GM19452 (cell line): ENCODE data around the gene KRTAP20-3.

Experiments used
- ATAC-seq: cut with Tn5 transposase; IDR thresholded peaks from one replicate; pipeline ENCODE4 v1.9.1; 2021; ENCODE audit not compliant: unreplicated experiment

Gene KRTAP20-3

DNA sequence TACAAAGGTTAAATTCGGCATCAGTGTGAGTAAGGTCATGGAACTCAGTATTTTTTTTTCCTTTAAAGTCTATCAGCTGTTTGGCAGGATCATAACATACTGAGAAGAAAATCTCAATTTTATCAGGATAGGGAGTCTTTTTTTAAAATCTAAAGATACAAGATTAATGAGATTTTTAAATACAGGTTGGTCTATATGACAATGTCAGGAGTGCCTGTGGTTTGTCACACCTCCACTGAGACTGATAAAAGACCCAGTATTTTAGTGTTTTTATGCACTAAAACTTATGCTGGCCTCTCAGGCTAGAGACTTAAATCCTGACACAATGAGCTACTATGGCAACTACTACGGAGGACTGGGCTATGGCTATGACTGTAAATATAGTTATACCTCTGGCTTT is at the start of gene KRTAP20-3:
Gene KRTAP20-3, plus strand, starts transcription at position 301 of the 400 bp plus-strand sequence.
- no peak for ATAC-seq

DNA sequence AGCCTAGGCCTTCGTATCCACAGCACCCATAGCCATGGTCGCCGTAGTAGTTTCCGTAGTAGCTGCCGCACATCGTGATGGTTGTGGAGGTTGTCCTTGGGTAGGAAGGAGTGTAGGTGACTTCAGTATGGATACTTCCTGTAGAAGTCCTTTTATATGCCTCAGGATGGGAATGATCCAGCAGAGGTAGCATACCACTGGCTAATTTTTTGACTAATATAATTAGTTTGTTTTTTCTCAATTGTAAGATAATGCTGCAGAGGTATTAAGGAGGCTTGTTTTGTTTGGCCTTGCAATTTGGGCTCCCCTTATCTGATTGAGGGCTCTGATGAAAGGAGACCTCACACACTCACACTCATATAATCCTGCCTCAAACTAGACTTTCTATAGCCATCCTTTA is 43.9 kb upstream of the KRTAP20-3 start, which contains the start of gene KRTAP6-2:
Gene KRTAP6-2, minus strand, starts transcription at position 101 of the 400 bp plus-strand sequence. Its CDS starts 28 bp downstream, at position 73.
- no peak for ATAC-seq

DNA sequence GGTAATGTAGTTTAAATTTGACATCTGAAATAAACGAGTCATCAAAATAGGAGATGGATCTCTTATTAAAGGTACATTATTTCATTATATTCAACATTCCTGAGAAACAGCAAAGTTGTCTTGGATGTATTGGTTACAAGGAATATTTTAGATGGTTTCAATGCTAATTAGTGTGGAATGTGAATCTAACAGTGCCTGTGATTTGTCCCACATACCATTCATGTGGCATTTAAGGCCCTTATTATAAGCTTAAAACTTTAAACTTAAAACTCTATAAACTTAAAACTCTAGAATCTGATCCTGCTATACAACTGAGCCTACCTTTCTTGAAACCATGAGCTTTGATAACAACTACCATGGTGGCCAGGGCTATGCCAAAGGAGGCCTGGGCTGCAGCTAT is 41.9 kb upstream of the KRTAP20-3 start, which contains the start of gene KRTAP22-1:
Gene KRTAP22-1, plus strand, starts transcription at position 301 of the 400 bp plus-strand sequence.
- ATAC-seq, result no peak

DNA sequence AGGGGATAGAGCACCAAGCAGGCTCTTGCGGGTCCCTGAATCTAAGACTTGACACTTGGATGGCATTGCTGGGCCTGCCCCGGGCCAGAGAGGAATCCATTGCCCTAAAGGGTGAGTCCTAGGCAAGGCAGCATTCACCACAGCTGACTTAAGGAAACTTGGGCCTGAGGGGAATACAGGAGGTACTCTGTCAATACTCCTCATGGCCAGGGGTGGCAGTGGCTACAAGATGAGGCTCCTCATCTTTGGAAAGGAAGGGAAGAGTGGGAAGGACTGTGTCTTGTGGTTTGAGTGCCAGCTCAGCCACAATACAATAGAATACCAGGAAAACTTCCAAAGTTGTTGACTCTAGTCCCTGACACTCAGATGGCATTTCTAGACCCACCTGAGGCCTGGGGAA is 36.7 kb upstream of the KRTAP20-3 start:
- ATAC-seq, result no peak

- no peak for ATAC-seq
Observed at GRCh38 chr21:30612132-30612531, 30.5 kb upstream of the KRTAP20-3 start.

- no peak for ATAC-seq
Observed at GRCh38 chr21:30613836-30614235, 28.8 kb upstream of the KRTAP20-3 start, which contains the start of gene KRTAP6-1. KRTAP6-1 (minus strand) TSS chr21:30613930; CDS start chr21:30613904, 26 bp downstream.

- no peak for ATAC-seq
Observed at GRCh38 chr21:30615199-30615598, 27.5 kb upstream of the KRTAP20-3 start.

GRCh38 chr21:30616125-30616524 is 26.5 kb upstream of the KRTAP20-3 start, which contains the start of gene KRTAP20-1:
KRTAP20-1 (plus strand) TSS chr21:30616425; CDS start chr21:30616455, 30 bp downstream.
- ATAC-seq, result no peak

GRCh38 chr21:30620080-30620479 is 22.6 kb upstream of the KRTAP20-3 start:
- no peak for ATAC-seq

DNA sequence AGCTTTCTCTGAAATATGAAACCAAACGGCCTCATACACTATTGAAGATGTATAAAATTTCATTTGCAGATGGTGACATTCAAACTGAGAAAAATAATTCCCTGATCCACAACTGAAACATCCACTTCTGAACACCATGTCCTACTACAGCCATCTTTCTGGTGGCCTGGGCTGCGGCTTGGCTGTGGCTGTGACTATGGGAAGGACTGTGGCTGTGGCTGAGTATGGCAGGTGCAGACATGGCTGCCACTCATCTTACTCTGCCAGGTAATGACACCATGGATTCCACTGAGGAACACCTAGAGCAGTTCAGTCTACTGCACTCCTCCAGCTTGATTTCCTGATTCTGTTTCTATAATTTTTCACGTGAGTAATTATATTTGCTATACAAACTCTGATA is 22.1 kb upstream of the KRTAP20-3 start, which contains the start of gene KRTAP20-4:
Gene KRTAP20-4, plus strand, starts transcription at position 106 of the 400 bp plus-strand sequence.
- no peak for ATAC-seq

- no peak for ATAC-seq
Observed at GRCh38 chr21:30623362-30623761, 19.3 kb upstream of the KRTAP20-3 start.

DNA sequence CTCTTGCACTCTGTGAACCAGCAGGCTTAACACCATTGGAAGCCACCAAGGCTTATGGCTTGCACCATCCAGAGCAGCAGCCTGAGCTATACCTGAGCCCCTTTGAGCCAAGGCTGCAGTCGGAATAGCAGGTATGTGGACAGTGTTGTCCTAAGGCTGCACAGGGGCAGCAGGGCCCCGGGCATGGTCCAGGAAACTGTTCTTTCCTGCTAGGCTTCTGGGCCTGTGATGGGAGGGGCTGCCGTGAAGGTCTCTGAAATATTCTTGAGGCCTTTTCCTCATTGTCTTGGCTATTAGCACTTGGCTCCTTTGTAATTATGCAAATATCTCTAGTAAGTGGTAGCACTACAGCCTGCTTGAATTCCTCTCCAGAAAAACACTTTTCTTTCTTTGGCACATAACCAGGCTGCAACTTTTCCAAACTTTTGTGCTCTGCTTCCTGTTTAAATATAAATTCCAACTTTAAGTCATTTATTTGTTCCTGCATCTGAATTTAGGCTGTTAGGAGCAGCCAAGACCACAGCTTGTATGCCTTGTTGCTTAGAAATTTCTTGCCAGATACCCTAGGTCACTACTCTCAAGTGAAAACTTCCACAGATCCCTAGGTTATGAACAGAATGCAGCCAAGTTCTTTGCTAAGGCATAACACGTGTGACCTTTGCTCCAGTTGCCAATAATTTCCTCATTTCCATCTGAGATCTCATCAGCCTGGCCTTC is 17.1 kb upstream of the KRTAP20-3 start:
- no peak for ATAC-seq

- no peak for ATAC-seq
Observed at GRCh38 chr21:30628109-30628508, 14.6 kb upstream of the KRTAP20-3 start.

- ATAC-seq, result no peak
Observed at GRCh38 chr21:30629200-30629599, 13.5 kb upstream of the KRTAP20-3 start.

DNA sequence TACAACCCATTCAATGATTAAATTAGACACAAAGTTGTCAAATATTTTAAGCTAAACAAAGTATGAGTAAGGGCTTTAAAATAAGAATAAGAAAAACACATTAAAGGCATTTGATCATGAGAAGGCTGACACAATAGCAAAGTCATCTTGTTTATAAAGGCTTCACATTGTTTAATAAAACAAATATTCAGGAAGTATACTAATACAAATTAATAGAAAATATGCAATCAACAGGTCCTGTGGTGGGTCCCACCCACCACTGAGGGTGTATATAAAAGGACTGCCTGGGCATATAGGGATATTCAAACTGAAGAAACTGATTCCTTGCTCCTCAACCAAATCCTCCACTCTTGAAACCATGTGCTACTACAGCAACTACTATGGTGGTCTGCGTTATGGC is 7.8 kb upstream of the KRTAP20-3 start, which contains the start of gene KRTAP20-2:
Gene KRTAP20-2, plus strand, starts transcription at position 301 of the 400 bp plus-strand sequence. Its CDS starts 58 bp downstream, at position 359.
- no peak for ATAC-seq

GRCh38 chr21:30638686-30639085 is 4.0 kb upstream of the KRTAP20-3 start:
- no peak for ATAC-seq

GRCh38 chr21:30646904-30647414 is 4.3 kb downstream of the KRTAP20-3 start:
- ATAC-seq, result no peak

DNA sequence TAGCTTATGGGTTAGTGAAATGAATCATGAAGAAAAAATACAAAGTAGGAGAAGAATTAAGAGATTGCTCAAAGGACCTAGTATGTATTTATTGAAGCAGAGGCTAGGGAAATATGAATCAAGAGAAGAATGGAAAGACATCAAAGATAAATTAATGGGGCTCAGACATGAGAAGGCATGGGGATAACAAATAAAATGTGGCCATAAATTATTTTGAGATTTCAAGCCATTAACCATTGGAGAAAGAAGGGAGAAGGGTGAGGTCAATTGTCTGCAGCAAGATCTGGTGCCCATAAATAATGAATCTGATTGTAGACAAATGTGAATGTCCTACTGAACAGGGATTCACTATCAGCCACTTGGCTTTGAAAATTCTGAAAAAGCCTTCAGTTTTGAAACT is 10.2 kb downstream of the KRTAP20-3 start:
- no peak for ATAC-seq

DNA sequence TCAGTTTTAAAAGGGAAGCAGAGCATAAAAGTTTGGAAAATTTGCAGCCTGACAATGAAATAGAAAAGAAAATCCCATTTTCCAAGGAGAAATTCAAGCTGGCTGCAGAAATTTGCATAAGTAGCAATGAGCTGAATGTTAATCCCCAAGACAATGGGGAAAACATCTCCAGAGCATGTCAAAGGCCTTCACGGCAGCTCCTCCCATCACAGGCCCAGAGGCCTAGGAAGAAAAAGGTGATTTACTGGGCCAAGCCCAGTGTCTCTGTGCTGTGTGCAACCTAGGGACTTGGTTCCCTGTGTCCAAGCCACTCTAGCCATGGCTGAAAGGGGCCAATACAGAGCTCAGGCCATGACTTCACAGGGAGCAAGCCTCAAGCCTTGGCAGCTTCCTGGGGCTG is 26.1 kb downstream of the KRTAP20-3 start:
- ATAC-seq, result no peak

DNA sequence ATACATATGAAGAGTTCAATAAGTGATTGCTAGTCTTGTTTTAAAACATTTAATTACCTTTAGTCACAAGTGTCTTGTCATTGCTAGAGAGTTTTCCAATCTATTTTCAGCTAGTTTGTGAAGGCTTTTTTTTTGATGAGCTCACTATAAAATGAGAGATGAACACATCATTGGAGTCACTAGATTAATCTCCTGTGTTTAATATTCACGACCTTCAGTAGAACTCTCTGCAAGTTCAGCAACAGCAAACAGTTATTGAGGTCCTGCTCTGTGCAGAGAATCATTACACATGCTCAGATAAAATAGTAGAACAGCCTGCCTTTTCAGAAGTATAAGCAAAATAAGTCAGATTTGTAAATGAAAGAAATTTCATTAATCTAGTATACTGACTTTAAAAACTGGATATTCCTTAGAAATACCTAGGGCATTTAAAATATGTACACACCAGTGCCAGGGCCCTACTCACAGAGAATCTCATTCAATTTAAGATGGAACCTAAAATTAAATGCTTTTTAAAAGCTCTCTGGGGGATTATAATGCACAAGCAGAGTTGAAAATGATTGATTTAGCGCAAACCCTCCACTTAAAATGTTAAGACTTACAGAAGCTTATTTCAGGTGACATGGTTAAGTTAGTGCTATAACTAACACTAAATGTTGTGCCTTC is 30.5 kb downstream of the KRTAP20-3 start:
- ATAC-seq, result no peak

DNA sequence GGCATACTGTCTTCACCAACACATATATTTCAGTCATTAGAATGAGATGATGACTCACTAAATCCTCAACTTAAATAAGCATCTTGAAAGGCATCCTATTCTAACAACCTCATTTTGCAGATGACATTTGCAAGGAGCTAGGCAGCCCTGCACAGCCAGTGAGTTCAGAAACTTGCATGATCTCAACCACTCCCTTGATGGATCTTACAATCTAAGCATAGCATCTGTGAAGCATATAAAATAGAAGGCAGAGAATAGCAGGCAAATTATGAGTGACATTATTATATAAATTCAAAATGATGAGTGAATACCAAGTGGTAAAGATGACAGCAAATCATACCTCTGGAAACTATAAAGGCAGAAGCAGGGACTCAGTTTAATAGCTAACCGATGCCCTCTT is 31.6 kb downstream of the KRTAP20-3 start:
- ATAC-seq, result no peak

- ATAC-seq, result no peak
Observed at GRCh38 chr21:30676737-30677136, 34.1 kb downstream of the KRTAP20-3 start.
